Adrenal gland (tissue), 5 donors: ENCODE measurements around the gene HTR2B.

Source experiments
- CTCF ChIP-seq, 6 experiments: fragments of 450-650 bp in 4 of 6; fragments of 200-600 bp in 2 of 6; sonication (generic) in 1 of 6; IDR thresholded peaks; 1 replicate in 5 of 6; 2 replicates in 1 of 6; pipeline versions ENCODE4 v1.5.1 to v1.8.0; 2016 to 2021; ENCODE audit warnings: antibody characterized with exemption in 6 of 6, mild to moderate bottlenecking in 2 of 6, moderate library complexity in 1 of 6
- POLR2A ChIP-seq, 2 donors: fragments of 450-650 bp; IDR thresholded peaks; one replicate each; pipeline ENCODE4 v1.6.1; 2017; ENCODE audit warnings: antibody characterized with exemption in 2 of 2, mild to moderate bottlenecking in 2 of 2, moderate library complexity in 1 of 2
- donor health status: DM: no; HTN: no; CAD: no.

GRCh38 chr2:231068525-231069222, 56.2 kb downstream of the HTR2B start:
- TF ChIP-seq CTCF (IDR thresholded peaks at IDR 0.05): no peak
- no peak for TF ChIP-seq POLR2A (IDR thresholded peaks at IDR 0.05)
